A204.1 (cell line): ENCODE data around the gene DCTN4.

Source experiments
- FAIRE-seq: peaks from 2 replicates; lab custom pipeline; 2012; peaks lifted over from hg19 to GRCh38; lab: Jason Lieb, UNC

Gene DCTN4

DNA sequence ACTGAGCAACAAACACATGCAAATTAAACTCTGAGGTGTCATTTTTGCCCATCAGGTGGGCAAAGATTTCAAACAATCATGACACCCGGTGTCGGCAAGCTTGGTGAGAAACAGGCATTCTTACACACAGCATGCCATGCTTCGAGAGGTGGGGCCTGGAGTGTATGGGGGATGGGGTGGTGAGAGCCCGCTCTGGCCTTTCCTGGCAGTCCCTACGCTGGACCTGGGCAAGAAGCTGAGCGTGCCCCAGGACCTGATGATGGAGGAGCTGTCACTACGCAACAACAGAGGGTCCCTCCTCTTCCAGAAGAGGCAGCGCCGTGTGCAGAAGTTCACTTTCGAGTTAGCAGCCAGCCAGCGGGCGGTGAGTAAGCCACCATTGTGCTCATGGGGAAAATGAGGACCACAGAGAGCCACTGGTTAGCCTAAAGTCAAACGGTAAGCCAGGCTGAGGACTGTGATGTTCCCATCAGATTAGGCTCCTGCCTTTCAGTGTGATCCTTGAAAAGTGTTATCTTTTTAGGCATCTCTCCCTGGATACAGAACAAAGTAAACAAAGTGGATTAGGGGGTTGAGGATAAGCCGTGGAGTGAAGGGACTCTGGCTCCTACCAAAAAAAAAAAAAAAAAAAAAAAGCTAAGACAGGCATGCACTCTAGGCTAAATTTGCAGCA lies 88.4 kb downstream of the DCTN4 start:
- FAIRE-seq, result no peak

- no peak for FAIRE-seq
Observed at GRCh38 chr5:150665044-150665443, 93.8 kb downstream of the DCTN4 start.

DNA sequence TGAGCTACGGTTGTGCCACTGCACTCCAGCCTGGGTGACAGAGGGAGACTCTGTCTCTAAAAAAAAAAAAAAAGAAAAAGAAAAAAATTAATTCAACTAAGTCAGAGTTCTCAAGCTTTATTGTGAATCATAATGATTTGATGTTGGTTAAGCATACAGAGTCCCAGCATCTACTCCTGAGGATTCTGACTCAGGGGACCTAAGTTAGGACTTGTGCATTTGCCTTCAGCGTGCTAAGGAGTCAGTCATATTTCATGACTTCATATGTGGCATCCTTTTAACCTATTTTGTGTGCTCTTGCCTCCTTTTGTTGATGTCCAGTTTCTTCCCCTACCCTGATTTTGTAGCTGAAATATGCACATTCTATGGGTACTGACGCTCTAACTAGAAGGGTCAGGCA lies 94.9 kb downstream of the DCTN4 start:
- no peak for FAIRE-seq

- FAIRE-seq, result no peak
Observed at GRCh38 chr5:150662731-150663516, 95.9 kb downstream of the DCTN4 start.

DNA sequence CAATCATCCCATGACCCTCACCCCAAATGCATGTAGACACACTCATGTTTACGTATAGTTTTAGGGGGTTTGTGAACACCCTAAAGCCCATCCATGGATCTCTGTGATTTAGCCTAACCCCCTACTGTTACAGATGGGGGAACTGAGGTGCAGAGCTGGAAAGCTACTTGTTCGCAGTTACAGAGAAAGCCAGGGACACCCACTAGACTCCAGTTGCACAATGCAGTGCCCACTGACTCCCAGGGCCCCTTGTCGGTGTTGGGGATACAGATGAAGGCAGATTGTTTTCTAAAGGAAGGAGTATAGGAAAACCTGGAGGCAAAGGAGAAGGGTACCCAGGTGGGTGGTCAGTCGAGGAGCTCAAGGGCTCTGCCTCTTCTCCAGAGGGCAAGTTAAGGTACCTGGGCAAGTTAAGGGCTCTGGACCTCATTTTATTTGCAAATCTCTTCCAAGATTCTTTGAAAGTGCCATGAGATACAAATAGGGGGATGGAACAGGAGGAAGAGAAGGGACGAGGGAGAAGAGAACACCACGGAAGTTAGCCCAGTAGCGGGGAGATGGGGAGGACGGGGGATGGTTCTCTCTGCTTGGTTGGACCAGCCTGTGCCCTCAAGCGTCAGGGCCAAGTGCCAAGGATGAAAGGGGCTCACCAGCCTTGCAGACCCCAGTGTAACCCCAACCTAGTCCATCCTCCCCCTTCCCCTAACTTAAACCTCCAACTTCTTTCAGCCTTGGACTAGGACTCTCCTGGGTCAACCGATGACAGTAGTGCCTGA lies 96.8 kb downstream of the DCTN4 start:
- FAIRE-seq, result no peak

DNA sequence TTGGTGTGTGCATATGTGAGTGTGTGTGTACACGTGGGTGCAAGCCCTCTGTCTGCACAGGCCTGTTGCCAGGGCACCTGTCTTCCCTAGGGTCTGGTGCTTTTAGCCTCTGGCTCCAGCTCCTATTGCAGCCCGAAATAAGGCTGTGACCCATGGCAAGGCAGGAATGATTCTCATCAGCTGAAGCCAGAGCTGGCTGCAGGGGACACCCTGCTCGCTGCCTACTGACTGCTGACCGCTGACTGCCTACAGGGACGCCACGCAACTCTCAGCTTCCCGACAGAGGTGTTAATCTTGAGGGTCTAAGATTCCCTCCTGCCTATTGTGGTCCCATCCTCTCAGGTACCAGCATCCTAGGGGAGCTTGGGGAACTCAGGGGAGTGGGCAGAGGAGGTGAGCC lies 97.7 kb downstream of the DCTN4 start, which contains the start of gene MYOZ3:
Gene MYOZ3, plus strand, starts transcription at position 166 of the 400 bp plus-strand sequence. CDS start 1,691 bp downstream, outside the sequence.
- no peak for FAIRE-seq

DNA sequence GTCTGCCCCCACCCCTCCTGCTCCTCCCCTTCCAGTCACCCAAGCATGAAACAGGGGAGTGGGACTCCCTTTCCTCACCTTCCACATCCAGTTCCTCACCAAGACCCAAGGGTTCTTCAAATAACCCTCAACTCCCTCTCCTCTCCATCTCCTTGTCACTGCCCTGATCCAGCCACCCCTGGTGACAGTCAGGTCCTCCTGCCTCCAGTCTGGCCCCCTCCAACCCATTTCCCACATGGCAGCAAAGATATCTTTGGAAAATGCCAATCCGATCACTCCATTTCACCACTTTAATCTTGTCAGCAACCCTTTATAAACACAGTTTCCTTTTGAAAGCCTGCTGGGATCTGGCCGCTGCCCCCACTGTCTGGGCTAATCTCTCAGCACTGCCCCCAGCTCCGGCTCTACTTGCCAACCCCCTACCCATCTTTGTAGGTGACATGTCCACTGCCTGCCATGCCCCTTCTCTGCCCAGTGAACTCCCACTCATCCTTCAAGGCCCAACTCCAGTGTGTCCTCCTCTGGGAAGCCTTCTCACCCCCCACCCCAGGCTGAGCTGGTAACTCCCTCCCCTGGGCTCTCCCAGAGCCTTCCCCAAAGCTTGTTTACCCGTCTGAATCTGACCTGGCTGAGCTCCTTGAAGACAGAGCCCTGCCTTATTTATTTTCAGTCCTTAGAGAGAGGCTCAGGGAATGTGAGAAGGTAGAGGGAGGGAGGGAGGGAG lies 98.5 kb downstream of the DCTN4 start:
- no peak for FAIRE-seq

- no peak for FAIRE-seq
Observed at GRCh38 chr5:150659360-150660107, 99.3 kb downstream of the DCTN4 start.

DNA sequence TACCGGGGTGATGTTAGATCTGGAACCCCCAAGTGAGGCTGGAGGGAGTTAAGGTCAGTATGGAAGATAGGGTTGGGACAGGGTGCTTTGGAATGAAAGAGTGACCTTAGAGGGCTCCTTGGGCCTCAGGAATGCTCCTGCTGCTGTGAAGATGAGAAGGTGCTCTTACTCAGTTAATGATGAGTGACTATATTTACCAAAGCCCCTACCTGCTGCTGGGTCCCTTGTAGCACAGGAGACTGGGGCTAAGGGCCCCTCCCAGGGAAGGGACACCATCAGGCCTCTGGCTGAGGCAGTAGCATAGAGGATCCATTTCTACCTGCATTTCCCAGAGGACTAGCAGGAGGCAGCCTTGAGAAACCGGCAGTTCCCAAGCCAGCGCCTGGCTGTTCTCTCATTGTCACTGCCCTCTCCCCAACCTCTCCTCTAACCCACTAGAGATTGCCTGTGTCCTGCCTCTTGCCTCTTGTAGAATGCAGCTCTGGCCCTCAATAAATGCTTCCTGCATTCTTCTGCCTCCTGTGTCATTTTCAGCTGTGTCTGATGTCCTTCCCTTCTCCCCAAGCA lies 100.0 kb downstream of the DCTN4 start:
- no peak for FAIRE-seq
